ENCODE data around the gene LSMEM2.

LSMEM2 gene

DNA sequence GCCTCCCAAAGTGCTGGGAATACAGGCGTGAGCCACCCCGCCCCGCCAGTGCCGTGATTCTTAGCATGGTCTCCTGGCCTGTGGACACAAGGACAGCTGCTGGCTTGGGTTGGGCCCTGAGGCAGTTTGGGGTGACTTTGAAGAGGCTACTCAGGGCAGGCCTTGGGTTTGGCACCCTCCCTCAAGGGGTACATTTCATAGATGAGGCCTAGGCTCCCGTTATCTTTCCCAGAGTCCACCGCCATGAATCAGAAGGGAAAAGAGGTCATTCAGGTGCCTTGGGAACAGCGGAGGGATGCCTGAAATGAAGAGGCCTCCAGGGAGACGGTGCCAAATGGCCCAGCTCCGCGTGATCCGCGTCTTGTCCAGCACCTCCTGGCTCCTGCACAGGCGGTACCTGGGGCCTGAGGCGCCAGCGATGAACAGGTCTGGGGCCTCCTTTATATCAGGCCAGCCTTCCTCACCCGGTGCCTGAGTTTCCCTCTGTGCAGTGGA lies 33.6 kb upstream of the LSMEM2 start:
- H3K27ac ChIP-seq (ENCODE audit: insufficient read depth, low read length, poor library complexity, severe bottlenecking) = peak overlapping the region; percentile 84
- H3K4me1 ChIP-seq (ENCODE audit: control insufficient read depth, insufficient read depth, low read length, poor library complexity, severe bottlenecking) = peaks cover 77% of the 10 kb centered on the region
- DNase-seq = no peak
- H3K36me3 ChIP-seq (ENCODE audit: control insufficient read depth, insufficient read depth, low read length) = peaks cover 18% of the 10 kb centered on the region
- H3K27me3 ChIP-seq (replicated peaks; ENCODE audit: control insufficient read depth, insufficient read depth, low read length, poor library complexity, severe bottlenecking) = no peaks in the 10 kb centered on the region
- peak overlapping the region; percentile 33 for H3K4me3 ChIP-seq (ENCODE audit: insufficient read depth, low read depth, low read length, poor library complexity, severe bottlenecking)
- no peaks in the 10 kb centered on the region for H3K9me3 ChIP-seq (ENCODE audit: control insufficient read depth, low read length)

DNA sequence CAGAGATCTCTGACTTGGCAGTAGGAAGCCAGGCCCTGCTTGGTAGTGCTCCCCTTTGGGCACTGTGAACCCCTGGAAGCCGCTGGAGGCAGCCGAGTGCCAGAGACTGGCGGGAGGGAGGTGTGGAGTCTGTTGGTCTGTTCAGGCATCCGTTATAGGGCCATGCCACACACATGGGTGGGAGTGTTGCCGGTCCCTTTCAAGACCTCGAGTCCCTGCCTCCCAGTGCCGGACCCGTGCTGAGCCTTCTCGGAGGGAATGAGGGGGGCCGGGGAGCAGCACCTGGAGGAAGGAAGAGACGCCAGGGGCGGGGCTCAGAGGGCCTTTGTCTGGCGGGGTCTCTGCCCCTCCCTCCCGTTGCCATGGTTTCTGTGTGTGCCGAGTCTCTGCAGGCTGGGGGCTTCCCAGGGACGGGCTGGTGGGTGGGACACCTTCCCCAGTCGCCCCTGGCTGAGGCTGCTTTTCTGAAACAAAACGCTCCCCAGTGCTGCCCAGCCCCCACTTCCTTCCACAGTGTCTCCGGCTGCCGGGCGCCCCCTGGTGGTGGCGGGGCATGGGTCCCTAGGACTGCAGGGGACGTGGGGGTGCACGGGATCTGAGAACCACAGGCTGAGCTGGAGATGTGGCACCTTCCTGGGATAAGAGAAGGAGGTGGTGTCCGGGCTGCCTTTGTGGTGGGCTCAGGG lies 32.9 kb upstream of the LSMEM2 start:
- no peaks in the 10 kb centered on the region for H3K27me3 ChIP-seq (replicated peaks; ENCODE audit: control insufficient read depth, insufficient read depth, low read length, poor library complexity, severe bottlenecking)
- peak; percentile 87 to 93 (median 91) for DNase-seq
- H3K4me3 ChIP-seq (ENCODE audit: insufficient read depth, low read depth, low read length, poor library complexity, severe bottlenecking) = peak overlapping the region; percentile 33
- H3K9me3 ChIP-seq (ENCODE audit: control insufficient read depth, low read length) = no peaks in the 10 kb centered on the region
- peak overlapping the region; percentile 84 for H3K27ac ChIP-seq (ENCODE audit: insufficient read depth, low read length, poor library complexity, severe bottlenecking)
- peaks cover 20% of the 10 kb centered on the region for H3K36me3 ChIP-seq (ENCODE audit: control insufficient read depth, insufficient read depth, low read length)
- H3K4me1 ChIP-seq (ENCODE audit: control insufficient read depth, insufficient read depth, low read length, poor library complexity, severe bottlenecking) = peaks cover 72% of the 10 kb centered on the region

DNA sequence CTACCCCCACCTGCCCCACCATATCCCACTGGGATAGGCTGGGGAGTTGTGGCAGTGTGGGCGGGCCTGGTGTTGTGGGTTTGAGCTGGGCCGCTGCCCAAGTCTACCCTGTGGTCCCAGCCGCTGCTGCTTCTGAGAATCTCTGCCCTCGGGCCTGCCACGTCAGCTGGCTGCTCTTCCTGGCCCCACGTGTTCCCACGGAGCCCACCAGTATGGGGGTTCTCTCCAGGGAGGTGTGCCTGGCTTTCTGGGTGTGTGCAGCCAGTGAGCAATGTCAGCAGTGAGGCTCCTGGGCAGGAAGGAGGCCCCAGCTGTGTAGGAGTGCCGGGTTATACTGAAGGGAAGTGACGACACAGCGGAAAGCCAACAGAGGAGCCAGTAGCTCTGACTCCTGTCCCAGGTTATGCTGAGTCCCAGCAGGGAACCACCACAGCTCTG lies 32.4 kb upstream of the LSMEM2 start:
- no peaks in the 10 kb centered on the region for H3K9me3 ChIP-seq (ENCODE audit: control insufficient read depth, low read length)
- DNase-seq = peak; percentile 71 to 72 (median 71)
- peaks cover 66% of the 10 kb centered on the region for H3K4me1 ChIP-seq (ENCODE audit: control insufficient read depth, insufficient read depth, low read length, poor library complexity, severe bottlenecking)
- H3K27me3 ChIP-seq (replicated peaks; ENCODE audit: control insufficient read depth, insufficient read depth, low read length, poor library complexity, severe bottlenecking) = no peaks in the 10 kb centered on the region
- peaks cover 25% of the 10 kb centered on the region for H3K36me3 ChIP-seq (ENCODE audit: control insufficient read depth, insufficient read depth, low read length)
- peak overlapping the region; percentile 23 for H3K4me3 ChIP-seq (ENCODE audit: insufficient read depth, low read depth, low read length, poor library complexity, severe bottlenecking)
- peak overlapping the region; percentile 84 for H3K27ac ChIP-seq (ENCODE audit: insufficient read depth, low read length, poor library complexity, severe bottlenecking)

DNA sequence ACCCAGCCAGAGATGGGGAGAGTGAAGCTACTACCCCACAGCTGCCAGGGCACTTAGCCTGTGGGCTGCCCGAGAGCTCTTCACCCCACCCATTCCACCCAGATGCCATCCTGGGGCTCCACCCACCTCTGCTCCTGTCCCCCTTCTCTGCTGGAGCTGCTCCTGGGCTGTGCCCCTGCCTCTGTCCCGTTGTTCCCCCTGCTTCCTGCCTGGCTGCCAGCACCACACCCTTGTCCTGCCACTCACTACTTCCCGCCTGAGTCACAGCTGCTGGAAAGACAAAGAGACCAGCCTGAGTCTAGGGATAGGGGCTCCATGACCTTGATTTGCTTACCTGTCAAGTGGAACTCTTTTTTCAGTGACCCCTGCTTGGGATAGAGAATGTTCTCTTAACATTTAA lies 30.5 kb upstream of the LSMEM2 start:
- Histone ChIP-seq H3K4me1 (ENCODE audit: control insufficient read depth, insufficient read depth, low read length, poor library complexity, severe bottlenecking) (peaks cover 48% of the 10 kb centered on the region), H3K36me3 (ENCODE audit: control insufficient read depth, insufficient read depth, low read length) (peaks cover 43% of the 10 kb centered on the region), H3K9me3 (ENCODE audit: control insufficient read depth, low read length) (no peaks in the 10 kb centered on the region), H3K27me3 (replicated peaks; ENCODE audit: control insufficient read depth, insufficient read depth, low read length, poor library complexity, severe bottlenecking) (no peaks in the 10 kb centered on the region), H3K4me3 (ENCODE audit: insufficient read depth, low read depth, low read length, poor library complexity, severe bottlenecking) (no peak overlapping the region), H3K27ac (ENCODE audit: insufficient read depth, low read length, poor library complexity, severe bottlenecking) (peak overlapping the region; percentile 46)
- DNase-seq = no peak

DNA sequence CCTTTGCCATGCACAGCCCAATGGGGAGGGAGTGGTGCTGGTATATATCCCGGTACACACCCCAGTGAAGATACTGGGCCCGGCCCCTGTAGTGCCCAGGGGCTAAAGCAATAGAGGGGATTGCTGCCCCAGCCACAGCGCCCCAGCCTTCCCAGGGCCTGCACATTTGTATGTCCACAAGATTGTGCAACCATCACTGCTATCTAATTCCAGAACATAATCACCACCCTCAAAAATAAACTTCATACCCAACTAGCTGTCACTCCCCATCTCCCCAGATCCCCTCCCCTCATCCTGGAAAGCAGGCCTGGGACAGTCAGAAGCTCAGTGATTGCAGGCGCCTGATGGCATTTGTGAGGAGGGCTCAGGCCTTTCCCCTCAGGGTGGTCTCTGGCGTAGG lies 29.4 kb upstream of the LSMEM2 start:
- no peak for DNase-seq
- peaks cover 54% of the 10 kb centered on the region for H3K36me3 ChIP-seq (ENCODE audit: control insufficient read depth, insufficient read depth, low read length)
- H3K9me3 ChIP-seq (ENCODE audit: control insufficient read depth, low read length) = no peaks in the 10 kb centered on the region
- no peaks in the 10 kb centered on the region for H3K27me3 ChIP-seq (replicated peaks; ENCODE audit: control insufficient read depth, insufficient read depth, low read length, poor library complexity, severe bottlenecking)
- no peak overlapping the region for H3K4me3 ChIP-seq (ENCODE audit: insufficient read depth, low read depth, low read length, poor library complexity, severe bottlenecking)
- H3K4me1 ChIP-seq (ENCODE audit: control insufficient read depth, insufficient read depth, low read length, poor library complexity, severe bottlenecking) = peaks cover 37% of the 10 kb centered on the region
- peak overlapping the region; percentile 46 for H3K27ac ChIP-seq (ENCODE audit: insufficient read depth, low read length, poor library complexity, severe bottlenecking)

DNA sequence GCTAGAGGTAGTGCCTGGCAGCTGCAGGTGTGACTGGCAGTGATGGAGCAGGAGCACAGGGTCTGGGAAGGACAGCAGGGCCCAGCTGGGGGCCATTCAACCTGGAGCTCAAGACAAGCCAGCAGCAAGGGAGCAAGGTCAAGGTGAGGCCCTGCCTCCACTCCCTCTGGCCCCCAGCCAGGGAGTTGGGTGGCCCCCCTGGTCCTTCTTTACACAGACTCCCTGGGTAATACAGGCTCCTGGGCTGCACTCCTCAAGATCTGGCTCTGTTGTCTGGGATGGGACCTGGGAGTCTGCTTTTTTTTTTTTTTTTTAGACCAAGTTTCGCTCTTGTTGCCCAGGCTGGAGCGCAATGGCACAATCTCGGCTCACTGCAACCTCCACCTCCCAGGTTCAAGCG lies 28.4 kb upstream of the LSMEM2 start:
- Histone ChIP-seq H3K4me3 (ENCODE audit: insufficient read depth, low read depth, low read length, poor library complexity, severe bottlenecking) (no peak overlapping the region), H3K27me3 (replicated peaks; ENCODE audit: control insufficient read depth, insufficient read depth, low read length, poor library complexity, severe bottlenecking) (no peaks in the 10 kb centered on the region), H3K9me3 (ENCODE audit: control insufficient read depth, low read length) (no peaks in the 10 kb centered on the region), H3K27ac (ENCODE audit: insufficient read depth, low read length, poor library complexity, severe bottlenecking) (no peak overlapping the region), H3K36me3 (ENCODE audit: control insufficient read depth, insufficient read depth, low read length) (peaks cover 64% of the 10 kb centered on the region), H3K4me1 (ENCODE audit: control insufficient read depth, insufficient read depth, low read length, poor library complexity, severe bottlenecking) (peaks cover 27% of the 10 kb centered on the region)
- DNase-seq = no peak

DNA sequence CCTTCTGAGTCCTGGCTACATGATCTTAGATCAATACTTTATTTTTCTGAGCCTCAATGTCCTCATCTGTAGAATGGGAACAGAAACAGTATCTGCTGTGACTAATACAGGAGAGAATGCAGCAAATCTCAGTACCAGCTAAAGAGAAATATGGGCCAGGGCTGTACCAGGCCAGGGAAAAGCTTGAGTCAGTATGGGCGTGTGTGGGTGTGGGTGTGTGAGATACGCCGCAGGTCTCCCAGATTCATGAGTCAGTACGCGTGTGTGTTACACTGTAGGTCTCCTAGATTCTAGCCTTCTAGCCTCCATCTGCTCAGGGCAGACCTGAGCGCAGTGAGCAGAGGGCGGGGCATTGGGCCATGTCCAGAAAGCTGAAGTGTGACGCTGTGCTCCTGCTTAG lies 27.7 kb upstream of the LSMEM2 start:
- H3K4me3 ChIP-seq (ENCODE audit: insufficient read depth, low read depth, low read length, poor library complexity, severe bottlenecking) = no peak overlapping the region
- H3K27me3 ChIP-seq (replicated peaks; ENCODE audit: control insufficient read depth, insufficient read depth, low read length, poor library complexity, severe bottlenecking) = no peaks in the 10 kb centered on the region
- no peak for DNase-seq
- peaks cover 68% of the 10 kb centered on the region for H3K36me3 ChIP-seq (ENCODE audit: control insufficient read depth, insufficient read depth, low read length)
- H3K9me3 ChIP-seq (ENCODE audit: control insufficient read depth, low read length) = no peaks in the 10 kb centered on the region
- peaks cover 19% of the 10 kb centered on the region for H3K4me1 ChIP-seq (ENCODE audit: control insufficient read depth, insufficient read depth, low read length, poor library complexity, severe bottlenecking)
- H3K27ac ChIP-seq (ENCODE audit: insufficient read depth, low read length, poor library complexity, severe bottlenecking) = no peak overlapping the region

DNA sequence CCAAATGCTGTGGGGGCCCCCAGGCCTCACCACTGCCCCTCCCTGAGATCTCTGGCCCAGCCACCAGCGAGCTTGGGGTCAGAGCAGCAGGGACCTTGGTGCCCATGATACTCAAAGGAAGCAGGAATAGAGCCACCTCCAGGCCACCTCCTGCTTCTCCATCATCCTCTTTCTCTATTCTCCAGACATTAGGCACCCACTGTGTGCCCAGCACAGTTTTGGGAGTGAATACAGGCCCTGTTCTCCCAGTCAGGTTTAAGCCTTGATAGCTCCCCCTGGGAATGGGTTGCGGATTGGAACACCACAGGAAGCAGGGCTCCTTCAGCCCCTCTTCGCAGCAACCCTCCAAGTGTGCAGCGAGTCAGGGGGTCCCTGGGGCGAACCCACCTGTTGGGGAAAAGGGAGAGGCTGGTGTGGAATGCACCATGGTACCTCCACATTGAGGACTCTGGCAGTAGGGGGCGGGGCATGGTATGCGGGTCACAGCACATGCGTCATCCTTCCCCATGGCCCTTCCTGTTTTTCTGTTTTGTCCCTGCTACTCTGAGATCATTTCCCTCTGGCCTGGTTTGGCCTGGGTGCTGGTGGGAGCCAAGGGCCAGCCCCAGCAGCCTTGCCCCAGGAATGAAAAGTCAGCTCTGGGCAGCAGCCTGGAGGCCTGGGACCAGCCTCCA lies 24.2 kb upstream of the LSMEM2 start:
- Histone ChIP-seq H3K36me3 (ENCODE audit: control insufficient read depth, insufficient read depth, low read length) (peaks cover 77% of the 10 kb centered on the region), H3K27me3 (replicated peaks; ENCODE audit: control insufficient read depth, insufficient read depth, low read length, poor library complexity, severe bottlenecking) (no peaks in the 10 kb centered on the region), H3K27ac (ENCODE audit: insufficient read depth, low read length, poor library complexity, severe bottlenecking) (peak overlapping the region; percentile 2), H3K4me1 (ENCODE audit: control insufficient read depth, insufficient read depth, low read length, poor library complexity, severe bottlenecking) (no peaks in the 10 kb centered on the region), H3K4me3 (ENCODE audit: insufficient read depth, low read depth, low read length, poor library complexity, severe bottlenecking) (no peak overlapping the region), H3K9me3 (ENCODE audit: control insufficient read depth, low read length) (no peaks in the 10 kb centered on the region)
- no peak for DNase-seq

DNA sequence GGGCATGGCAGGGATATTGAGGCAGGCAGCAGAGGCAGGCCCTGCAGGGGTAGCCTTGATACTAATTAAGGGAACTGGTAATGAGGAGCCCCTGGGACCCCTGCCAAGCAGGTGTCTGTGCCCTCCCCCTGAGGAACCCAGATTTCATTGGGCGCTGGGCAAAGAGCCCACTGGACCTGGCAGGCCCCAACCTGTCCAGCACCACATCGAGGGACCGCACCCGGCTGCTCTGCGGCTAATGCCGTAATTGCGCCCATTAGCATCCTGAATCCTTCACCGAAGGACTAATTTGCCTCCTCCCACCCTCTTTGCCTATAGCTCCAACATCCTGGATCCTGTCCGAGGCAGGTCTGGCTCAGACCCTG lies 23.7 kb upstream of the LSMEM2 start:
- DNase-seq = no peak
- no peak overlapping the region for H3K4me3 ChIP-seq (ENCODE audit: insufficient read depth, low read depth, low read length, poor library complexity, severe bottlenecking)
- H3K27ac ChIP-seq (ENCODE audit: insufficient read depth, low read length, poor library complexity, severe bottlenecking) = peak overlapping the region; percentile 2
- H3K4me1 ChIP-seq (ENCODE audit: control insufficient read depth, insufficient read depth, low read length, poor library complexity, severe bottlenecking) = peaks cover 3% of the 10 kb centered on the region
- no peaks in the 10 kb centered on the region for H3K9me3 ChIP-seq (ENCODE audit: control insufficient read depth, low read length)
- H3K36me3 ChIP-seq (ENCODE audit: control insufficient read depth, insufficient read depth, low read length) = peaks cover 77% of the 10 kb centered on the region
- no peaks in the 10 kb centered on the region for H3K27me3 ChIP-seq (replicated peaks; ENCODE audit: control insufficient read depth, insufficient read depth, low read length, poor library complexity, severe bottlenecking)
